HG02798 (cell line): ENCODE measurements around the gene OR8G5.

ENCODE experiments used
- ATAC-seq: cut with Tn5 transposase; IDR thresholded peaks from one replicate; pipeline ENCODE4 v1.9.1; 2021; ENCODE audit warnings: mild to moderate bottlenecking; ENCODE audit not compliant: unreplicated experiment, poor library complexity

OR8G5 gene

GRCh38 chr11:124278261-124278660 lies 22.1 kb downstream of the OR8G5 start:
- ATAC-seq, result no peak

- no peak for ATAC-seq
These were observed 29.6 kb downstream of the OR8G5 start for GRCh38 chr11:124285610-124286344.

- no peak for ATAC-seq
These were observed 38.5 kb downstream of the OR8G5 start for GRCh38 chr11:124294687-124295086.

- no peak for ATAC-seq
These were observed 39.8 kb downstream of the OR8G5 start for GRCh38 chr11:124296016-124296415.

GRCh38 chr11:124297921-124298320 lies 41.7 kb downstream of the OR8G5 start:
- no peak for ATAC-seq

GRCh38 chr11:124301548-124301947 lies 45.4 kb downstream of the OR8G5 start:
- no peak for ATAC-seq

GRCh38 chr11:124302347-124303125 lies 46.4 kb downstream of the OR8G5 start:
- no peak for ATAC-seq

- ATAC-seq, result no peak
These were observed 50.9 kb downstream of the OR8G5 start for GRCh38 chr11:124307093-124307492.

GRCh38 chr11:124310721-124311120 lies 54.5 kb downstream of the OR8G5 start:
- no peak for ATAC-seq

GRCh38 chr11:124311269-124311668 lies 55.1 kb downstream of the OR8G5 start:
- ATAC-seq, result no peak

- no peak for ATAC-seq
These were observed 55.5 kb downstream of the OR8G5 start for GRCh38 chr11:124311670-124312069.

GRCh38 chr11:124313131-124313530 lies 57.0 kb downstream of the OR8G5 start:
- no peak for ATAC-seq

GRCh38 chr11:124313849-124314248 lies 57.7 kb downstream of the OR8G5 start, which contains the start of gene OR8D1:
OR8D1 (minus strand) TSS chr11:124313949; CDS start chr11:124310766, 3,183 bp downstream.
- ATAC-seq, result no peak

- no peak for ATAC-seq
These were observed 58.9 kb downstream of the OR8G5 start for GRCh38 chr11:124315052-124315451.
